K562 (cell line): ENCODE results near the gene ATP6V1F. TPM values are rescaled to one million over a fixed set of nuclear protein-coding genes. Genes with fewer than 3 reads are reported as not detected.
A peak's percentile ranks its signal among the peaks of the same experiment; 100 is the strongest.

Experiments used
- CAMTA2 ChIP-seq: fragments of 250-450 bp; sonication (Bioruptor Pico); conservative IDR thresholded peaks from 2 replicates; pipeline ENCODE4 v1.5.1; 2022
- CBFA2T2 ChIP-seq: fragments of 450-650 bp; conservative IDR thresholded peaks from 2 replicates; pipeline ENCODE4 v1.6.1; 2017; ENCODE audit warnings: mild to moderate bottlenecking
- CTCF ChIP-seq, 3 experiments: IDR thresholded peaks in 2 of 3; conservative IDR thresholded peaks in 1 of 3; 2 replicates each; pipeline ENCODE4 v1.5.1; 2011 to 2012; ENCODE audit warnings: low read length in 3 of 3, mild to moderate bottlenecking in 3 of 3, control low read depth in 2 of 3, improper control_type of control experiment in 1 of 3, inconsistent platforms in 1 of 3, low read depth in 1 of 3, mixed read lengths in 1 of 3, moderate library complexity in 1 of 3; ENCODE audit not compliant: insufficient read depth in 2 of 3
- MITF ChIP-seq: IDR thresholded peaks from 2 replicates; pipeline ENCODE4 v1.6.1; 2014; ENCODE audit warnings: antibody characterized with exemption
- MLX ChIP-seq, 2 experiments: fragments of 450-650 bp in 1 of 2; sonication (generic) in 1 of 2; formaldehyde crosslinking; conservative IDR thresholded peaks; 2 replicates each; pipeline versions ENCODE4 v1.4.0 to v1.8.1; 2020 to 2022; ENCODE audit warnings: mild to moderate bottlenecking in 1 of 2, missing genetic modification reagents in 1 of 2
- NFXL1 ChIP-seq: fragments of 450-650 bp; formaldehyde crosslinking; IDR thresholded peaks from 2 replicates; pipeline ENCODE4 v1.4.0; 2021; ENCODE audit warnings: mild to moderate bottlenecking
- POLR2B ChIP-seq: fragments of 450-650 bp; IDR thresholded peaks from 2 replicates; pipeline ENCODE4 v1.6.1; 2018; ENCODE audit warnings: low read depth; ENCODE audit not compliant: partially characterized antibody
- PPARD ChIP-seq: fragments of 250-450 bp; sonication (Bioruptor Pico); IDR thresholded peaks from 2 replicates; pipeline ENCODE4 v1.8.0; 2022; ENCODE audit warnings: inconsistent platforms, mild to moderate bottlenecking, moderate library complexity
- TFE3 ChIP-seq: fragments of 450-650 bp; formaldehyde crosslinking; IDR thresholded peaks from 2 replicates; pipeline ENCODE4 v1.4.0; 2020; ENCODE audit warnings: mild to moderate bottlenecking, mixed read lengths
- THAP12 ChIP-seq: fragments of 250-450 bp; sonication (Bioruptor Pico); IDR thresholded peaks from 2 replicates; pipeline ENCODE4 v1.9.0; 2021; ENCODE audit warnings: mild to moderate bottlenecking, inconsistent platforms
- TOE1 ChIP-seq, 2 experiments: fragments of 450-650 bp in 1 of 2; sonication (generic) in 1 of 2; formaldehyde crosslinking in 1 of 2; IDR thresholded peaks; 2 replicates each; pipeline versions ENCODE4 v1.7.1 to v1.8.0; 2016 to 2022; ENCODE audit warnings: borderline replicate concordance in 2 of 2, mild to moderate bottlenecking in 2 of 2, antibody characterized with exemption in 1 of 2, inconsistent platforms in 1 of 2, low read depth in 1 of 2, missing genetic modification reagents in 1 of 2, moderate library complexity in 1 of 2
- USF2 ChIP-seq: sonication (generic); formaldehyde crosslinking; IDR thresholded peaks from 2 replicates; pipeline ENCODE4 v1.5.0; 2020; ENCODE audit warnings: missing genetic modification reagents
- ZC3H4 ChIP-seq: sonication (generic); formaldehyde crosslinking; IDR thresholded peaks from 2 replicates; pipeline ENCODE4 v1.9.0; 2021; ENCODE audit warnings: missing genetic modification reagents, borderline replicate concordance
- ZKSCAN8 ChIP-seq: fragments of 200-800 bp; sonication (Bioruptor generic); IDR thresholded peaks from 2 replicates; pipeline ENCODE4 v1.6.1; 2016; ENCODE audit warnings: missing genetic modification characterization, missing compliant biosample characterization
- ZNF354B ChIP-seq: fragments of 250-450 bp; sonication (Bioruptor Pico); IDR thresholded peaks from 2 replicates; pipeline ENCODE4 v1.4.0; 2020
- polyA plus RNA-seq, 8 experiments: library from polyadenylated mRNA; depleted of rRNA in 4 of 8; stranded (reverse) in 5 of 8; unstranded in 3 of 8; fragments of >200 nt; fragmentation: Nextera tagmentation in 2 of 8; fragmentation: Illumina TruSeq in 1 of 8; extraction: Ambion mirVana in 2 of 8; extraction: Trizol in 1 of 8; gene quantifications; 2 replicates each; pipeline versions ENCODE4 v1.2.1 to v1.2.3, GENCODE V29; 2011 to 2014; ENCODE audit warnings: inconsistent platforms in 1 of 8, missing spikeins in 1 of 8
- total RNA-seq, 7 experiments: library from RNA; depleted of rRNA in 6 of 7; stranded (reverse); fragments of >200 nt in 6 of 7; fragmentation: Illumina TruSeq in 2 of 7; extraction: Trizol in 2 of 7; gene quantifications; 2 replicates each; pipeline versions ENCODE4 v1.2.1 to v1.2.3, GENCODE V29; 2011 to 2021; ENCODE audit warnings: low replicate concordance in 1 of 7

ATP6V1F gene
- total and polyA plus RNA-seq, 9 of the 15 experiments (the other 6 are each of a cell fraction or from before 2014, with no cell fraction given), result 206 to 1,123 (median 542) TPM

GRCh38 chr7:128879461-128879938 lies 16.8 kb downstream of the ATP6V1F start (continued):
- TF ChIP-seq ZKSCAN8 (no peak), POLR2B (no peak), NFXL1 (CRISPR knock-in tag) (no peak), TFE3 (peak; percentile 19; the same call in 1 of the 2 replicates), CTCF (IDR thresholded peaks at IDR 0.05 in 2 of 3, conservative IDR thresholded peaks at IDR 0.05 in 1 of 3; ENCODE audit: insufficient read depth in 2 of 3, low read depth in 1 of 3, low read length in 3 of 3) (0 out of 6 replicates have a peak, but pooled peaks of 1 of the 3 experiments have one; percentile 13), TOE1 (IDR thresholded peaks at IDR 0.05; ENCODE audit: borderline replicate concordance) (peak; percentile 67; the same call in 1 of the 2 replicates), TOE1 (CRISPR knock-in tag; IDR thresholded peaks at IDR 0.05; ENCODE audit: borderline replicate concordance, low read depth) (no peak), MITF (0 out of 2 replicates have a peak, but pooled peaks have one; percentile 11), CAMTA2 (CRISPR knock-in tag) (no peak), ZNF354B (CRISPR knock-in tag) (no peak), MLX (CRISPR knock-in tag; conservative IDR thresholded peaks at IDR 0.05) (0 out of 4 replicates have a peak, but pooled peaks of 1 of the 2 experiments have one; percentile 24), USF2 (CRISPR knock-in tag) (peak; percentile 81), PPARD (CRISPR knock-in tag) (no peak), ZC3H4 (no peak), CBFA2T2 (0 out of 2 replicates have a peak, but pooled peaks have one; percentile 7), THAP12 (CRISPR knock-in tag) (no peak)
